GM10266 (cell line): ENCODE measurements around the gene PYGO2.

Experiments used
- DNase-seq: peaks from one replicate; pipeline ENCODE4 v3.0.0; 2012; ENCODE audit errors: extremely low spot score
- TF ChIP-seq, protein P1 (sequence below): IDR thresholded peaks from 2 replicates; pipeline ENCODE4 v1.5.1; 2012; ENCODE audit warnings: mild to moderate bottlenecking, low read depth; ENCODE audit not compliant: control insufficient read depth, insufficient read depth; ENCODE audit errors: missing control alignments

Gene PYGO2

DNA sequence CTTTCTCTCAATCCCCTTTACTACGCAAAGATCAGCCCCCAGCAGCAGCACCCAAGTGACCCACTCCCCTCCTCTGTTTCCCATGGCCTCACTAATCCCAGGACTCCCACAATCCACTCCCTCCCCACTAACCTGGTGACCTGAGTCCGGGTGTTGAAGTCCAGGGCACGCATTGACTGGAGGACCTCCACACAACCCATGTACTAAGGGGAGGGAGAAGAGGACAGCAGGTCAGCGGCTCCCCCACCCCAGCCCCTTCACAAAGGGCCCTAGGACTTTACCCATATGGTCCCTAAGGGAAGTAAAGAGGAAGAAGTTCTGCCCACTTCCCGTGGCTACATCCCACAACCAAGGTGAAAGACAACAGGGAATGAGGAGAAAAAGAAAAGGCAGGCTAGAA, 7.7 kb upstream of the PYGO2 start:
- DNase-seq: no peak
- TF ChIP-seq, protein P1, sequence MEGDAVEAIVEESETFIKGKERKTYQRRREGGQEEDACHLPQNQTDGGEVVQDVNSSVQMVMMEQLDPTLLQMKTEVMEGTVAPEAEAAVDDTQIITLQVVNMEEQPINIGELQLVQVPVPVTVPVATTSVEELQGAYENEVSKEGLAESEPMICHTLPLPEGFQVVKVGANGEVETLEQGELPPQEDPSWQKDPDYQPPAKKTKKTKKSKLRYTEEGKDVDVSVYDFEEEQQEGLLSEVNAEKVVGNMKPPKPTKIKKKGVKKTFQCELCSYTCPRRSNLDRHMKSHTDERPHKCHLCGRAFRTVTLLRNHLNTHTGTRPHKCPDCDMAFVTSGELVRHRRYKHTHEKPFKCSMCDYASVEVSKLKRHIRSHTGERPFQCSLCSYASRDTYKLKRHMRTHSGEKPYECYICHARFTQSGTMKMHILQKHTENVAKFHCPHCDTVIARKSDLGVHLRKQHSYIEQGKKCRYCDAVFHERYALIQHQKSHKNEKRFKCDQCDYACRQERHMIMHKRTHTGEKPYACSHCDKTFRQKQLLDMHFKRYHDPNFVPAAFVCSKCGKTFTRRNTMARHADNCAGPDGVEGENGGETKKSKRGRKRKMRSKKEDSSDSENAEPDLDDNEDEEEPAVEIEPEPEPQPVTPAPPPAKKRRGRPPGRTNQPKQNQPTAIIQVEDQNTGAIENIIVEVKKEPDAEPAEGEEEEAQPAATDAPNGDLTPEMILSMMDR: no peak

DNA sequence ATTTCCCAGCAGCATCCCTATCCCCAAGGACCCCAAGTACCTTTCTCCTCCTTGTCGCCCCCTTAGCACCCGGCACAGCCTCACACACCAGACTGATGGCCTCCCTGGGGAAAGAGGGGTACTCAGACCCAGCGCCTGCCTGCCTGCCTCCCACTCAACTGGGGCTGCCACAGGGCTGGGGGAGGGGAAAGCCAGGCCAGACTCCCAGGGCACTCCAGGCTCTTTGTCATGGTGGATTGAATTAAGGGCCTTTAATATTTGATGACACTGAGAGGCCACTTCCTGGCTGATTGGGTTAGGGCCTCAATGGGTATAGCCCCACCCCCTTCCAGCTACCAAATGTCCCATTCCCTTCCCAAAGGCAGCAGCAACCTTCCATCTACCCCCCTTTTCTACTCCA, 7.1 kb upstream of the PYGO2 start:
- TF ChIP-seq, protein P1: no peak
- no peak for DNase-seq

GRCh38 chr1:154967331-154967950, 5.9 kb upstream of the PYGO2 start:
- TF ChIP-seq, protein P1: no peak
- DNase-seq: no peak

GRCh38 chr1:154966111-154966510, 4.5 kb upstream of the PYGO2 start:
- DNase-seq: no peak

DNA sequence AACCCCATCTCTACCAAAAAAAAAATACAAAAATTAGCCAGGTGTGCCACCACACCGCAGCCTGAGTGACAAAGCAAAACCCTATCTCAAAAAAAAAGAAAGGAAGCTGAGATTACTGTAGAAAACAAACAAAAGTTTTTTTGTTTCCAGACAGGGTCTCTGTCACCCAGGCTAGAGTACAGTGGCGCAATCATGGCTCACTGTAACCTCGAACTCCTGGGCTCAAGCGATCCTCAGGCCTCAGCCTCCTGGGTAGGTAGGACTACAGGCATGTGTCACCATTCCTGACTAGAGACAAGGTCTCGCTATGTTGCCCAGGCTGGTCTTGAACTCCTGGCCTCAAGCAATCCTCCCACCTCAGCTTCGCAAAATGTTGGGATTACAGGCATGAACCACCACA, 2.8 kb upstream of the PYGO2 start:
- TF ChIP-seq, protein P1: no peak
- DNase-seq: no peak

More at GRCh38 chr1:154966111-154966510, 4.5 kb upstream of the PYGO2 start:
- TF ChIP-seq, protein P1: no peak

DNA sequence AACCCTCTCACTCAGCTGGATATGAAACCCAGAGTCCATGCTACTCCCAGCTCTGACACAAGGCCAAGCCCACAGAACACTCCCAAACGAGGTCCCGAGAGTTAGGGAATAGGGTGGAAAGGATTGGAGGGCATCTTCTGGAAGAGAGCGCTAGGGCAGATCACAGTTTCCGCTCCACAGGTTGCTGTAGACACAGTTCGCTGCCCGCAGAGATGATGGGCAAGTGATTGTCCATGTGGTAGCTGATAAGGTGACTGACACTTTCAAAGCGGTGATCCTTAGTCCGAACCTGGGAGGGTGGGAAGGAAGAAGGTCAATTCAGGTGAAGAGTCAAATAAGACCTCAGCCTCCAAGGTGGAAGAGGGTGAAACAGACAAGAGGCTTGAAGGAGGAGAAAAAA, 2.1 kb upstream of the PYGO2 start:
- DNase-seq: no peak

GRCh38 chr1:154962795-154963330, 1.3 kb upstream of the PYGO2 start:
- TF ChIP-seq, protein P1: no peak
- no peak for DNase-seq

More for the DNA sequence above, 2.1 kb upstream of the PYGO2 start:
- TF ChIP-seq, protein P1: no peak
